Amniotic epithelial cell (primary cell): Measurements from ENCODE around the gene CLMN.
"Not testable (repeated sequence)": the region's sequence is repeated elsewhere in the genome, so short reads cannot be mapped to it uniquely, and the experiment has no call there.

Experiments
- DNase-seq: peaks from one replicate; pipeline ENCODE4 v3.0.0-alpha.2; 2010; ENCODE audit warnings: low read depth

Gene CLMN

DNA sequence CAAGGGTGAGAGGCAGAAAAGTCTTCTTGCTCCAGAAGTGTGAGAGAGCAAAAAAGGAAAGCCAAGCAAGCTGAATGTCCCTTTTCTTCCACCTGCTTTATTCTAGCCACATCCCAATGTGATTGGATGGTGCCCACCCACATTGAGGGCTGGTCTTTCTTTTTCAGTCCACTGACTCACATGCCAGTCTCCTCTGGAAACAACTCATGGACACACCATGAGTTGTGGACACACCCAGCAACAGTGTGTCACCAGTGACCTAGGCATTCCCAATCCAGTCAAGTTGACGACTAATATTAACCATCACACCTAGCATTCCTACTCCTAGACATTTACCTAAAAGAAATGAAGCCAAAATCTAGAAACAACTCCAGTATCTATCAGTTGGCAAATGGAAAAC, 155.2 kb downstream of the CLMN start:
- no peak for DNase-seq

DNA sequence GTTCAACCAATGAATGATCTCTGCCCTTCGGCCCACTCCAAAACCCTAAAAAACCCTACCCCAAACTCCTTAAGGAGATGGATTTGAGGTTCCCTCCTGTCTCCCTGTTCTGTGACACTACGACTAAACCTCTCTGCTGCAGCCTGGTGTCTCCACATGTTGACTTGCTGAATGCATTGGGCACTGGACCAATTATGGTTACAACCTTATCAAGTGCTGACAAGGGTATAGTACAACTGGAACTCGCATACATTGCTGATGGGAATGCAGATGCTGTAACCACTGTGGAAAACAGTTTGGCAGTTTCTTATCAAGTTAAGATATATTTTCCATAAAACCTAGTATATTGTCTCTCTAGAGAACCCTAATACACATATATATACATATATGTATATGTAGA, 156.0 kb downstream of the CLMN start:
- DNase-seq = peak; percentile 22

- DNase-seq = no peak
Observed at GRCh38 chr14:95163132-95163531, 156.6 kb downstream of the CLMN start.

GRCh38 chr14:95162641-95163040, 157.1 kb downstream of the CLMN start:
- no peak for DNase-seq

DNA sequence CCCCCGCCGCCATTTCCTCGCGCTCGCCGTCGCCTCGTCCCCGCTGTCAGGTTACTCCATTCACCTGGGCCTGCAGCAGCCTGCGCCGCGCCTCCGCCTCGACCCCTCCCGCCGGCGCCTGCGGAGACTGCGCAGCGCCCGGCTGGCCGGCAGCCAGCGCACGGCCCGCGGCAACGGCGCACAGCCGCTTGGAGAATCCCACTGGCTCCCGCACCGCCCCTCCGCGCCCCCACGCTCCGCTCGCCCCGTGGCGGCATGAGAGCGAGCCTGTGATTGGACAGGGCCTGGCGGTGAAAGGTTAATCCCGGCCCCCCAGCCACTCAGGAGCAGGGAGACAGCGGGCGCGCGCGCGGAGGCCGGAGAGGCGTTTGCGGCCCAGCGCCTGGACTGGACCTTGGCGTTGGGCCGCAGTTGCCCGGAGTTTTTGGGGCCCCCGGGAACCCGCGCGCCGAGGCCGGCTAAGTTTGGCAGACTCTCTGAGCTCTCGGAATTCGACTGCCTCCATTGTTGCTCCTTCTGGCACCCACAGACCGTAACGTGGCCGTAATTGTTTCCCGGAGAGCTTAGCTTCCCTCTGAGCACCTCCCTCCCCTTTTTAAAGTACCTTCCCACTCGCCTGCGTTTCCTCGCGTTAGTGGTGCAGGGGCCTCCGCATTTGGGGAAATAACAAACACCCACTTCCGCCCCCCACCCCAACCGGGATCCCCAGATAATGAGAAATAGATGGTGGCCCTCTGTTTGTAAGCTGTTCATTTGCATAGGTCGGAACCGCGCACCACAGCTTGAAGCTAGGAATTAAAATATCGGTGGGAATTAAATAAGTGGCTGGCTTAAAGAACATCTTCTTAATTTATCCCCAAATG, 162.2 kb downstream of the CLMN start, which contains the start of gene DICER1:
Gene DICER1, minus strand, starts transcription at position 203 of the 863 bp plus-strand sequence. CDS start 24,071 bp downstream, outside the sequence.
- DNase-seq = peak; percentile 85

DNA sequence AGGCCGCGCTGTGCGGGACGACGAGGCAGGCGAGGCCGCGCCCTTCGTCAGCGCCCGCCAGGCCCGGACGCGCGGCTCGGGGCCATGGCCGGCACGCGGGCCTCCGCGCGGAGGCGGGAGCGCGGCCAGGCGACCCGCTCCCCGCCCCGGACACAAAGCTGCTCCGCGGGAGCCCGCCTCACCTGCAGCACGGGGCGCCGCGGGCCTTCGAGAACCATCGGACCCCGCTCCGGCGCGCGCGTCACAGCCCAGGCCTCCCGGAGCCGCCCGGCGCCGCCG, 162.7 kb downstream of the CLMN start:
- DNase-seq = peak; percentile 20

GRCh38 chr14:95156161-95157047, 163.3 kb downstream of the CLMN start:
- DNase-seq = peak; percentile 22

DNA sequence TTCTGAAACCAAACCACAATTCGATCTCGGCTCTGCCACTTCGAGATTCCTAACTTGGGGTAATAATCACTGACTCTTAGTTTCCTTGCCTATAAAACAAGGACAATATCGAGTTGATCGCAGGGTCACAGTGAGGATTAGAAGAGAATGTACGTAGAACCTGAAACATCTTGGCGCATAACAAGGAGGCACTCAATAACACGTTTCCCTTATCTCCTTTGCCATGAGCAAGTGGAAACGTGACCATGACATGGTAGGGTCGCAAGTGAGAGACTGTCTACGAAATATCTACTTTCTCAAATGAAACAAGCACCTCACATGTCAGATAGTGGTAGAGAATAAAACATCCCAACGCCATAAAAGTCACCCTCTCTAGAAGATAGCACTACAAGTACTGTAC, 164.7 kb downstream of the CLMN start:
- no peak for DNase-seq

- no peak for DNase-seq
Observed at GRCh38 chr14:95153866-95154265, 165.8 kb downstream of the CLMN start.

- peak; percentile 51 for DNase-seq
Observed at GRCh38 chr14:95151561-95151960, 168.1 kb downstream of the CLMN start.

DNA sequence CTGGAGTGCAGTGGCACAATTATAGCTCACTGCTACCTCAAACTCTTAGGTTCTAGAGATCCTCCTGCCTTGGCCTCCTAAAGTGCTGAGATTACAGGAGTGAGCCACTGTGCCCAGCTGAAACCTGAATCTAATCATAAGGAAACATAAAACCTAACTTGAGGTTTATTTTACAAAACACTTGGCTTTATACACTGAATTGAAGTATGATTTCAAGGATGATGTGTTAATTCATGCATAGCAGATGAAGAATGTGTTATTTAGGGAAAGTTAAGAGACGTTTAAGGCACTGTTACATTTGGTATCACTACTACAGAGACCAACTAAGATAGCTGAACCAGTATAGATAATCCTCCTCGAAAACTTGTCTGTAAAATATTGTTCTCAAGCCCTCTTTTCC, 168.8 kb downstream of the CLMN start:
- no peak for DNase-seq

- no peak for DNase-seq
Observed at GRCh38 chr14:95149441-95149840, 170.3 kb downstream of the CLMN start.

DNA sequence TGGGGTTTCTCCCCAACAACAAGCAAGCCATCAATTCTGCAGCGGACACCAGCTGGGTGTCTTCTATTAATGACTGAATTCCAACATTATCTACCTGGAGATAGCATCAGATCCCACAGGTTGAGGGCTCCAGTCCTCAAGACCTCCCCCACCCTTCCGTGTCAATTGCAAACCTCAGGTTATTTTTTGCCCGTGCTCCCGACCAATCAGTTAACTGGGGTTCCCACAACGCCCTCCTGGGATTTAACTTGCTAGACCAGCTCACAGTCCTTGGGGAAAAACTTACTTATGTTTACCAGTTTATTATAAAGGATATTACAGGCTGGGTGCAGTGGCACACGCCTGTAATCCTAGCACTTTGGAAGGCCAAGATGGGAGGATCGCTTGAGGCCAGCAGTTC, 172.1 kb downstream of the CLMN start:
- DNase-seq = no peak

- no peak for DNase-seq
Observed at GRCh38 chr14:95146079-95146771, 173.5 kb downstream of the CLMN start.

DNA sequence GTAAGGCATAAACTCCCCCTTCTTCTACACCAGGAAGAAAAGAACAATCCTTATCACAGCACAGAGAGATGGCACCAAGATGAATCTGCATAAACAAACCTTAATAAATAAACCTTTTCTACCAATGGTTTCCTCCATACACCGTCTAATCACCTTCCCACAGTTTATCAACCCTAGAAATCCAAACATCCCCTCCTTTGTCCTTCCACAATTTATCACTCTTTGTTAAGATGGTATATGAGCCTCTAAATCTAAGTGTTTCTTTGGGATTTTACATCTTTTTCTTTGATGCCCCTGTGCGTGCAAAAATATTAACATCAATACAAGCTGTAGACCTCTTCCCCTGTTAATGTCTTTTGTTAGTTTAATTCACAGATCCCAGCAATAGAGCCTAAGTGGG, 174.9 kb downstream of the CLMN start:
- DNase-seq = no peak

DNA sequence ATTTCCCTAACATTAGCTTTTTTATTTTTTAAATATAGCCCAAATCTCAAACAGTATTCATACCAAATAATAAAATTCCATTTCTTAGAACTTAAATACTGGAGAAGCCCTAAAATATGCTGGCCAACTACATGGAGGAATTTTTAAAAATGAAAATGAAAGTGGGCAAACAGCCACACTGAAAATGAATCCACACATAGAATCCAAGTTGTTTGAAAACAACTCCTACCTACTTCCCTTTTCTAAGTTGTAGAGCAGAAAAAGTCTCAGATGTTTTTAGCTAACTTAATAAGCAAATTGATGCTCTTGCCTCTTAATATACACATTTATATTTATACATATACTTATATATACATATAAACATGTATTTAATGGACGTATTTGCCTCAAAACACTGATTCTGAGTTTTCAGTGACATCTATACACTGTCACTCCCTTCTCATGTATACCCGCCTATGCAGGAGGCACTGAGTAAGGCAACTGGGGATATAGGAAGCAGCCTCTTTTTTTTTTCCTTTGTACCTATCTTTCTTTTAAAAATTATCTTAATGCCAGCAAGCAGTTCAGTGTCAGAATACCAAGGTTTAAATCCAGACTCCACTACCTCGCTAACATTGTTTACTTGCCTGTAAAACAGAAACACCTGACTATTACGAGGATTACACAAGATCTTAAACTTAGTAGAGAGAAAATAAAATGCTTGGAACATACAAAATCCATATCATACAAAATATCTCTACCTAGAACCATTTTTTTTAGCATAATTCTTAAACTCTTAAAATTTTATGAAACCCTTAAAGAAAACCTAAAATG, 175.7 kb downstream of the CLMN start:
- DNase-seq = no peak

DNA sequence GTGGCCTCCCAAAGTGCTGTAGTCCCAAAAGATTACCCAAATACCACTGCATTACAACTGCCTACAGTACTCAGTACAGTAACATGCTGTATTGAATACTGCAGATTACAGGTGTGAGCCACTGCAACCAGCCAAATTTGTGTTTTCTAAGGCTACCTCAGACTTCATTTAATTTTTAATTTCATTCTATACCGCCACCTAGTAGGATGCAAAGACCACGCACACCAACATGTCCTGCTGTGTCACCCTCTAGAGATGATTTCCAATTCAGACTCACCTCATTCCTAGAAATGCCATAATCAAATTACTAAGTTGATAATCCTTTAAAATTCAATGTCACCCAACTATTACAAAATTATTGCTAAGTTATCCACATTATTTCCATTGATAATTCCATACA, 177.5 kb downstream of the CLMN start:
- DNase-seq = no peak

- DNase-seq = no peak
Observed at GRCh38 chr14:95141684-95142083, 178.0 kb downstream of the CLMN start.

- peak; percentile 80 for DNase-seq
Observed at GRCh38 chr14:95140060-95140858, 179.4 kb downstream of the CLMN start.

DNA sequence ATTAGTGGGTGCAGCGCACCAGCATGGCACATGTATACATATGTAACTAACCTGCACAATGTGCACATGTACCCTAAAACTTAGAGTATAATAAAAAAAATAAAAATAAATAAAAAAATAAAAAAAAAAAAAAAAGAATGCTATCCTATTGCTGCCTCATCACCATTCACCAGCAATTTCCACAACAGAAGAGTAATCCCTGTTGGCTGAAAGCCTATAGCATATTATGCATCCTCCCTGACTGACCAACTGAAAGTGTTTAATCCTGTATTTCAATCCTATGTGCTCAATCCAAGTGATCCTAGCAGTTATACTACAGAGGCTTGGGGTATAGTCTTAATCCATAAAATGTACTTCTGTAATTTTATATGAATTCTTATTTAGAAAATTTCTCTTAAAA, 180.8 kb downstream of the CLMN start:
- peak; percentile 21 for DNase-seq

GRCh38 chr14:95138455-95138854, 181.3 kb downstream of the CLMN start:
- not testable (repeated sequence) for DNase-seq
